NCI-H1417 (cell line): ENCODE results near the gene SLC6A14.
A peak's percentile ranks its signal among the peaks of the same experiment; 100 is the strongest.

Experiments used
- DNase-seq, 3 experiments: peaks; one replicate each; lab custom pipeline; 2025; lab: John Stamatoyannopoulos, UW

The SLC6A14 gene, protein sequence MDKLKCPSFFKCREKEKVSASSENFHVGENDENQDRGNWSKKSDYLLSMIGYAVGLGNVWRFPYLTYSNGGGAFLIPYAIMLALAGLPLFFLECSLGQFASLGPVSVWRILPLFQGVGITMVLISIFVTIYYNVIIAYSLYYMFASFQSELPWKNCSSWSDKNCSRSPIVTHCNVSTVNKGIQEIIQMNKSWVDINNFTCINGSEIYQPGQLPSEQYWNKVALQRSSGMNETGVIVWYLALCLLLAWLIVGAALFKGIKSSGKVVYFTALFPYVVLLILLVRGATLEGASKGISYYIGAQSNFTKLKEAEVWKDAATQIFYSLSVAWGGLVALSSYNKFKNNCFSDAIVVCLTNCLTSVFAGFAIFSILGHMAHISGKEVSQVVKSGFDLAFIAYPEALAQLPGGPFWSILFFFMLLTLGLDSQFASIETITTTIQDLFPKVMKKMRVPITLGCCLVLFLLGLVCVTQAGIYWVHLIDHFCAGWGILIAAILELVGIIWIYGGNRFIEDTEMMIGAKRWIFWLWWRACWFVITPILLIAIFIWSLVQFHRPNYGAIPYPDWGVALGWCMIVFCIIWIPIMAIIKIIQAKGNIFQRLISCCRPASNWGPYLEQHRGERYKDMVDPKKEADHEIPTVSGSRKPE

GRCh38 chrX:116436358-116436816 lies at the start of gene SLC6A14:
Gene SLC6A14, plus strand, starts transcription at chrX:116436606. Its CDS starts 104 bp downstream, at chrX:116436710.
- DNase-seq = peak in 2 of 3 experiments; percentile 6 to 22

- no peak for DNase-seq
These were observed 40.7 kb upstream of the SLC6A14 start for GRCh38 chrX:116395752-116396151.

- DNase-seq = no peak
These were observed 36.7 kb upstream of the SLC6A14 start for GRCh38 chrX:116399681-116400080.

GRCh38 chrX:116409219-116409618 lies 27.2 kb upstream of the SLC6A14 start:
- no peak for DNase-seq

- no peak for DNase-seq
These were observed 23.1 kb upstream of the SLC6A14 start for GRCh38 chrX:116413273-116413672.

- DNase-seq = peak in 2 of 3 experiments; percentile 18 to 78
These were observed 19.2 kb upstream of the SLC6A14 start for GRCh38 chrX:116417214-116417613.

GRCh38 chrX:116417968-116418367 lies 18.4 kb upstream of the SLC6A14 start:
- DNase-seq = no peak

- no peak for DNase-seq
These were observed 8.4 kb upstream of the SLC6A14 start for GRCh38 chrX:116427978-116428377.

GRCh38 chrX:116435597-116435996 lies 809 bp upstream of the SLC6A14 start:
- DNase-seq = no peak

GRCh38 chrX:116449156-116449555 lies 12.8 kb downstream of the SLC6A14 start:
- DNase-seq = no peak

- DNase-seq = no peak
These were observed 26.4 kb downstream of the SLC6A14 start, which contains the start of gene CT83 for GRCh38 chrX:116462822-116463221. Gene CT83, minus strand, starts transcription at chrX:116462976. Its CDS starts 120 bp downstream, at chrX:116462856.

DNA sequence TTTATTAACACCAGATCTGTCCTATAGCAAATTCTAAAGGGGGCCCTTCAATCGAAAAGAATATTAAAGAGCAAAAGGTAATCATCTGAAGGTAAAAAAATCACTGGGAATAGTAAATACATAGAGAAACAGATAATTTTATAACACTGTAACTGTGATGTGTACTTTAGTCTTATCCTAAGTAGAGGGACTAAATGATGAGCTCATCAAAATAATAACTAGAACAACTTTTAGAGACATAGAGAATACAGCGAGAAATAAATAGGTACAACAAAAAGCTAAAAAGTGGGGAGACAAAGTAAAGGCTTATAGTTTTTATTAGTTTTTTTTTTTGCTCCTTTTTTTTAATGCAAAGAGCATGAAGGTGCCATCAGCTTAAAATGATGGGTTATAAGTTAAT lies 43.7 kb downstream of the SLC6A14 start:
- no peak for DNase-seq

- peak in 1 of 3 experiments; percentile 52 for DNase-seq
These were observed 53.7 kb downstream of the SLC6A14 start for GRCh38 chrX:116490104-116490503.

- no peak for DNase-seq
These were observed 56.9 kb downstream of the SLC6A14 start for GRCh38 chrX:116493271-116493670.

DNA sequence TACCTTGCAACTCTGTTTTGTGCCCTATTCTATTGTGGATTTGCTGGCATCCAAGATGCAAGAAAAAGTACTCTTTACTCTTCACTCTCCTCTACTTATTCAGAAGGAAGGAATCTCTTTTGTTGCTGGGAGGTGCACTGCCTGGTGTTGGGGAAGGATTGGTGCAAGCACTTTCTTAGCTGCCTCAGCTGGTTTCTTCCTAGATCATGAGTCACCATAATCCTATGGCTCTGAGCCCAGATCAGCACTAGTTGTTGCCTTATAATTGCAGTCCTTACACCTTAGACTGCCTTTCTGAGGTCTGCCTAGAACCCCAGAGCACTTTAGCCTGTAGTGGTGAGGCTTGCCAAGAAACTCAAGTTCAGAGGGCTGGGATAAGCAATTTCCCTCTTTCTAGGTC lies 63.4 kb downstream of the SLC6A14 start:
- DNase-seq = no peak
